Activated CD4-positive, alpha-beta T cell treated with anti-CD3 and anti-CD28 coated beads for 1 hour (primary cell): ENCODE measurements around the gene SDC1.

ENCODE experiments used
- DNase-seq: peaks from one replicate; pipeline ENCODE4 v3.0.0-alpha.2; 2020

Gene SDC1

DNA sequence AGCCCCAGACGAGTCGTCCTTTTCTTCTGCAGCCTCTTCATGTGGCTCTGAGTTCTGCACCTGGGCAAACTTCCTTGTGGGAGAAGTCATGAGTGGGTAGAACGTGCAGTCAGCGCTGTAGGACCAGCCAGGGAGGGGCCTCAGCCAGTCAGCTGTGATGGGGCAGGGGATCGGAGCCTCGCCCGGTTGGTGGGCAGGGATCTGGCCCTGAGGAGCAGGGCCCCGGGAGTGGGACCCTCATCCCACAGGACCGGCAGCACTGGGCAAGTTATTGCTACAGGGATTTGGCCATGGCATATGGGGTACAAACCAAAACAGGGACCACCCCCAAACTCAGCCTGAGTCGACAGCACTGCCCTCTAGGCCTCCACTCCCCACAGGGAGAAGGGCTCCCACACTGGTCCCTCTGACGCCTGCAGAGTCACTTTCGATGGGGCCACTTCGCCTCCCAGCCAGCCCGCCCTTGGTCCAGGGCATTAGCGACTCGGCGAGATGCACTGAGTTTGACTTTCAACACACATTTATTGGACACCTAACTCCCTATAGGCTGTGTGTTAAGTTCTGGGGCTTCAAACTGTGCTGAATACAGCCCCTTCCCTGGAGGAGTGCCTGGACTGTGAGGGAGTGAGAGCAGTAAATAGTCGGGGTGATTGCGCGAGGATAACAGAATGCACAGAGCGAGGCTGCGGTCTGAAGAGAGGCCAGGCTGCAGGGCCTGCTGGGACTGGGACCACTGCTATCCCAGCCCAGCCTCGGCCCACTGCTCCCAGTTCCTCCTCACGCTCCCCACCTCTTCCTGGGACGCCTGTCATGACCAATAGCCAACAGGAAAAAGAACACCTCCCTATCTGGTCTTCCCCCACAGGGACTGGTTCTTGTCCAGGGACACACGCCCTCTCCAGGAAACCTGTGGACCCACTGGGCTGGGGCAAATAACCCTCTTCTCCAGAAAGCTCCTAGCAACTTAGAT is 55.9 kb downstream of the SDC1 start:
- DNase-seq: no peak

- no peak for DNase-seq
Measured at GRCh38 chr2:20168048-20168726, 56.7 kb downstream of the SDC1 start.

GRCh38 chr2:20167356-20167755 is 57.6 kb downstream of the SDC1 start:
- DNase-seq: no peak

DNA sequence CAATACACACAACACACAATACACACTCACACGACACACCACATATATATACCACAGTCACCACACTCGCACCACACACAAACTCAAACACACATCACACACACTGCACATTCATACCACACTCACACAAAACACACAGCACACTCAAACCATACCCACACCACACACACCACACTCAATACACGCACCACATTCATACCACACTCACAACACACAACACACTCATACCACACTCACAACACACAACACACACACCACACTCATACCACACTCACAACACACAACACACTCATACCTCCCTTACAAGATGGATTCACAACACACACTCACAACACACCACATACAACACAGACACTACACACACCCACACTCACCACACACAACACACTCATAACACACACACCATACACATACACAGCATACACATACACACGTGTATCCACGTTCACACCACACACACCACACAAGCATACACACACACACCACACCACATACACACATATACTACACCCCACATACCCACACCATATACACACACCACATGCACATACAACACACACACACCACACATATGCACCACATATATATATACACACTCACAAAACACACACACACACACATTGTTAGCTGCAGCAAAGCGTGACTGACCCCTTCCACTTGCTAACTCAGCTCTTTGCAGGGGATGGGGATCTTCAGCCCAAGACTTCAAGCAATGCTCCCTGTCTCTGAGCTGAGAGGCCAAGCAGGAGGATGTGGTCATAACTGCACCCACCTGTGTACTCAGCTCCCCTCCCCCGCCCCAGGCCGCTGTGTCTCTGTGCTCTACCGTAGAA is 59.0 kb downstream of the SDC1 start:
- DNase-seq: no peak

- DNase-seq: no peak
Measured at GRCh38 chr2:20164734-20165478, 60.0 kb downstream of the SDC1 start.

DNA sequence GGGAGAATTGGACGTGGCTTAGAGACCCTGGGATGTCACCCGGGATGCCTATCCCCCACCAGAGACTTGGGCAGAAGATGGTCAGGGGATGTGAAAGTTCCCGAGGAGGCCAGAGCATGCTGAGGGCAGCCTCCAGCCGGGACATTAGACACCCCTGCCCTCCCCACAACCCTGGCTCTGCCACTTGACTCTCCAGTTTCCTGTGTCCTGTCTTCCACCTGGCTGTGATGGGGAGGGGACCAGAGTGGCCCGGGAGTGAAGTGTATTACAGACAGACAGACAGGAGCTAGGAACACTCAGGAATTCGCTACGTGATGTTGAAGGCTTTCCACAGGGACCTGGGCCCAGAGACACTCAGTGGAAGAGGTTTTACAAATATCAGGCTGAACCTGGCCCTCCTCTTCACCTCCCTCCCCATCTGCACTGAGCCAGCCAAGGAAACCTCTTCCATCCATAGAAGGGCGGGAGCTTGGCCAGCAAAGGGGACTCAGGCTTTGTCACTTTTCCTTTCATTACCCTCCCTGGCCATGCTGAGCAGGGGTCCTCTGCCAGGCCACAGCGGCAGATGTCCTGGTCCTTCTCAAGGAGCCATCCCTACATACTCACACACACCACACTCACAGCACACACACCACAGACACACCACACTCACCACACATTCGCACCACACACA is 60.7 kb downstream of the SDC1 start:
- DNase-seq: no peak

DNA sequence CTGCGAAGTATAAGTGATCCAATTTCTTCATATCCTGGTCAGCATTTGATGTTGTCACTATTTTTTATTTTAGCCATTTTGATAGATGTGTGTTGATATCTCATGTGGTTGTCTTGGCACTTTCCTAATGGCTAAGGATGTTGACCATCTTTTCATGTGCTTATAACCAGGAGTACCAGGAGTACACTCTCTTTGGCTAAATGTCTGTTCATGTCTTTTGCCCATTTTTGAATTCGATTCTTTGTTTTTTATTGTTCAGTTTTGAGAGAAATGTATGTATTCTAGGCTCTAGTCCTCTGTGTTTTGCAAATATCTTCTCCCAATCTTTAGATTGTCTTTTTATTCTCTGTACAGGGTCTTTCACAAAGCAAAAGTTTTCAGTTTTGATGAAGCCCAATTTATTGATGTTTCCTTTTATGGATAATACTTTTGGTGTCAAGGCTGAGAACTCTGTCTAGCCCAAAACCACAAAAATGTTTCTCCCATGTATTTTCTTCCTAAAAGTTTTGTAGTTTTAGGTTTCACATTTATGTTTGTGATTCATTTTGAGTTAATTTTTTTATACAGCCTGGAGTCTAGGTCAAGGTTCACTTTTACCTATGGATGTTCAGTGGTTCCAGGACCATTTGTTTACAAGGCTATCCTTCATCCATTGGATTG is 65.4 kb downstream of the SDC1 start:
- no peak for DNase-seq

DNA sequence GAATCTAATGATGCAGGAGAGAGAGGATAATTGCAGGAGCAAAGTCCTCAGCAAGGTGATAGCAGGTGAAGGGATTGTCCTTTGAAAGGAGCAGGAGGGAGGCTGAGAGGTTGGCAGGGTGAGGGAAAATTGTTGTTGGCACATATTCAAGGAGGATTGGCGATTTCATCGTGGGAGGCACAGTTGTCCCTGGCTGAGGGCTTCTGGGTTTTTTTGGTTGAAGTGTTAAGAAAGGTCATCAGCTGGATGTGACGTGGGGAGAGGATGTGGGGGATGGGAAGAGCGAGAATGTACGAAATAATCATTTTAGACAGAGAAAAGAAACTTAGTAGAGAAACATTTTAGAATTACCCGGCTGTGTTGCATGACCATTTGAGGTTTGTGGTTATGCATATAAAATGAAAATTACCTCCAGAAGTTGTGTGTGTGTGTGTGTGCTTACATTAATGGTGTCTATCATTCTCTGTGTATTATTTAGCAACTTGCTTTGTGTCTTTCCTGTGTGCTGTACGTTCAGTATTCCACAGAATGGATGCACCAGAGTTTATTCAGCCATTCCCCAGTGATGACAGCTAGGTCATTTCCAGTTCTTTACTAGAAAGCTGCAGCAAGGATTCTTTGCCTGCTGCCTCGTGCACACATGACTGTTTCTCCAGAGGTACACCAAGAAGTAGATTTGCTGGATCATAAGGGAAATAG is 67.6 kb downstream of the SDC1 start:
- no peak for DNase-seq

- no peak for DNase-seq
Measured at GRCh38 chr2:20156836-20157192, 68.1 kb downstream of the SDC1 start.

GRCh38 chr2:20156076-20156759 is 68.7 kb downstream of the SDC1 start:
- DNase-seq: no peak

GRCh38 chr2:20153131-20153851 is 71.6 kb downstream of the SDC1 start:
- no peak for DNase-seq

DNA sequence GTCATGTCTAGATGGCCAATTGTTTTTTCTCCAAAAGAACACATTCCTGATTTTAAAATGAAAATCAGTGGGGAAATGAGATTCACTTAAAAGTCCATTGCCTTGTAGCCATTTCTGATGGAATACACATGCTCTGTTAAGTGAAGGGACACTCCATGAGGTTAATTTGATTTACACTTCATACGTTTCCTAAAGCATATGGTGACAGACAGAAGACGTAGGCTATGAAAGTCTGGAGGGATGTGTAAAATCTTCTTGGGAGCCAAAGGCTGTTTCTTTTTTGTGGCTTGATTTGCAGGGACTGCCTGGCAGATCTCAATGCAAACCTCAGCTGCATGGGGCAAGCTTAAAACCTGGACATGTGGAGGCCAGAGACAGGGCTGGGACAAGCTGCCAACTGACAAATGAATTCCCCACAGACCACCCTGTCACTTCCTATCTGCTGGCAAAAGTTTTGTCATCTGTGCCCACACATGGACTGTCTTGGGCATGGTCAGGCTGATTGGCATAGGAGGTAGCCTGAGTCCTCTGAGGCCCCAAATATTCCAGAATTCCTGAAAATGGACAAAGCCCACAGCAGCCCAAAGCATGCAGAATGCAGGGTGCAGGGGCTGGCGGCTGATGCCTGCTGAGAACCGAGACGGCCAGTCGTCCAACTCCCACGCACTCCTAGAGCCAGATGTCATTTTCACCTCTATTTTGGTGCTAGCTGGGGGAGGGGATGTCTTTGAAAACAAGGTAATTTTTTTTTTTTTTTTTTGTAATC is 73.9 kb downstream of the SDC1 start:
- no peak for DNase-seq
